ENCODE data around the gene VPS13C. TPM values are rescaled to one million over a fixed set of nuclear protein-coding genes. Genes with fewer than 3 reads are reported as not detected.

VPS13C gene
- total and polyA plus RNA-seq, 2 donors (not counting 1 experiment from before 2014, with no cell fraction given): 40.0 to 236 TPM

GRCh38 chr15:61907753-61908086, 152.5 kb downstream of the VPS13C start:
- Mint-ChIP-seq H3K27ac (no peak overlapping the region), H3K27me3 (no peaks in the 10 kb centered on the region), H3K4me3 (no peak overlapping the region), H3K9me3 (ENCODE audit: insufficient read depth) (no peaks in the 10 kb centered on the region), H3K4me1 (no peaks in the 10 kb centered on the region)
- DNase-seq (no peak), ATAC-seq (ENCODE audit: low read depth) (no peak)
- Histone ChIP-seq H3K9me3 (ENCODE audit: control extremely low read depth in 1 of 3, control insufficient read depth in 2 of 3, insufficient read depth in 1 of 3, low read length in 2 of 3) (peaks cover 0 to 4% (median 0%) of the 10 kb centered on the region in 3 donors), H3K27ac (ENCODE audit: low read length in 2 of 2) (no peak overlapping the region), H3K27me3 (replicated peaks in 1 of 4; ENCODE audit: control extremely low read depth in 1 of 4, control insufficient read depth in 3 of 4, insufficient read depth in 4 of 4, low read length in 3 of 4) (no peaks in the 10 kb centered on the region), H3K79me2 (ENCODE audit: control insufficient read depth, insufficient read depth, low read length) (no peaks in the 10 kb centered on the region), H3K4me1 (ENCODE audit: control insufficient read depth in 2 of 2, insufficient read depth in 2 of 2, low read length in 2 of 2) (no peaks in the 10 kb centered on the region), H4K20me1 (ENCODE audit: control insufficient read depth, insufficient read depth, low read length, poor library complexity, severe bottlenecking) (no peaks in the 10 kb centered on the region), H2AFZ (ENCODE audit: insufficient read depth, low read depth, low read length, poor library complexity, severe bottlenecking) (no peak overlapping the region), H3K36me3 (replicated peaks in 1 of 2; ENCODE audit: control extremely low read depth in 1 of 2, control insufficient read depth in 1 of 2, extremely low read depth in 1 of 2, insufficient read depth in 2 of 2, low read length in 1 of 2) (peaks cover 14 to 65% of the 10 kb centered on the region in 2 experiments), H3K9ac (ENCODE audit: low read length) (no peak overlapping the region), H3K4me2 (replicated peaks; ENCODE audit: low read depth, low read length, poor library complexity, severe bottlenecking) (no peak overlapping the region), H3K4me3 (ENCODE audit: control extremely low read depth in 1 of 5, extremely low read depth in 1 of 5, insufficient read depth in 1 of 5, low read depth in 2 of 5, low read length in 4 of 5) (no peak overlapping the region)
- CTCF ChIA-PET: no interaction called here
- 100% methylated on average over 1 of the region's 1 CpG for WGBS (ENCODE audit: insufficient coverage)
- POLR2A ChIA-PET: no interaction called here
- intact Hi-C loops (cut with micrococcal nuclease): no loop called here
- no peak for TF ChIP-seq CTCF (IDR thresholded peaks at IDR 0.05)
- no peak for TF ChIP-seq EZH2 (IDR thresholded peaks at IDR 0.05; ENCODE audit: borderline replicate concordance, insufficient read depth, low read depth, low read length, poor library complexity, severe bottlenecking)

- 100% methylated on average over 1 of the region's 4 CpGs for WGBS (ENCODE audit: insufficient coverage)
- H3K9ac ChIP-seq (ENCODE audit: low read length): no peak overlapping the region
- H3K27me3 Mint-ChIP-seq: no peaks in the 10 kb centered on the region
Observed at GRCh38 chr15:61906961-61907752, 153.1 kb downstream of the VPS13C start.

More at GRCh38 chr15:61906961-61907752, 153.1 kb downstream of the VPS13C start:
- intact Hi-C loops (cut with micrococcal nuclease): no loop called here
- Histone ChIP-seq H3K79me2 (ENCODE audit: control insufficient read depth, insufficient read depth, low read length) (peaks cover 5% of the 10 kb centered on the region), H4K20me1 (ENCODE audit: control insufficient read depth, insufficient read depth, low read length, poor library complexity, severe bottlenecking) (no peaks in the 10 kb centered on the region), H3K4me2 (replicated peaks; ENCODE audit: low read depth, low read length, poor library complexity, severe bottlenecking) (no peak overlapping the region), H3K4me1 (ENCODE audit: control insufficient read depth in 2 of 2, insufficient read depth in 2 of 2, low read length in 2 of 2) (no peaks in the 10 kb centered on the region), H3K36me3 (replicated peaks in 1 of 2; ENCODE audit: control extremely low read depth in 1 of 2, control insufficient read depth in 1 of 2, extremely low read depth in 1 of 2, insufficient read depth in 2 of 2, low read length in 1 of 2) (peaks cover 16 to 68% of the 10 kb centered on the region in 2 experiments), H3K27ac (ENCODE audit: low read length in 2 of 2) (no peak overlapping the region), H3K27me3 (replicated peaks in 1 of 4; ENCODE audit: control extremely low read depth in 1 of 4, control insufficient read depth in 3 of 4, insufficient read depth in 4 of 4, low read length in 3 of 4) (no peaks in the 10 kb centered on the region), H2AFZ (ENCODE audit: insufficient read depth, low read depth, low read length, poor library complexity, severe bottlenecking) (no peak overlapping the region), H3K4me3 (ENCODE audit: control extremely low read depth in 1 of 5, extremely low read depth in 1 of 5, insufficient read depth in 1 of 5, low read depth in 2 of 5, low read length in 4 of 5) (no peak overlapping the region), H3K9me3 (ENCODE audit: control extremely low read depth in 1 of 3, control insufficient read depth in 2 of 3, insufficient read depth in 1 of 3, low read length in 2 of 3) (peaks cover 3 to 5% (median 4%) of the 10 kb centered on the region in 3 donors)
- POLR2A ChIA-PET: no interaction called here
- CTCF ChIA-PET: interaction anchor here (1.8 kb wide), 1 partner anchor 19 kb away, joined by 4 read pairs; no protein-coding TSS in a partner anchor
- no peak for DNase-seq
- TF ChIP-seq EZH2 (IDR thresholded peaks at IDR 0.05; ENCODE audit: borderline replicate concordance, insufficient read depth, low read depth, low read length, poor library complexity, severe bottlenecking) (no peak), CTCF (IDR thresholded peaks at IDR 0.05) (no peak)
- H3K4me1 Mint-ChIP-seq: no peaks in the 10 kb centered on the region
- H3K27ac Mint-ChIP-seq: no peak overlapping the region
- H3K4me3 Mint-ChIP-seq: no peak overlapping the region
- no peak for ATAC-seq (ENCODE audit: low read depth)
- peaks cover 4% of the 10 kb centered on the region for H3K9me3 Mint-ChIP-seq (ENCODE audit: insufficient read depth)
